ENCODE measurements around the gene SDF2L1.
"Not testable (repeated sequence)": the region's sequence is repeated elsewhere in the genome, so short reads cannot be mapped to it uniquely, and the experiment has no call there.

Gene SDF2L1

GRCh38 chr22:21634844-21635243, 7.3 kb upstream of the SDF2L1 start:
- no peak for TF ChIP-seq CTCF (IDR thresholded peaks at IDR 0.05)
- Histone ChIP-seq H3K4me3 (no peak overlapping the region), H3K27ac (no peak overlapping the region)
- no peak for DNase-seq (ENCODE audit: low spot score)

GRCh38 chr22:21635771-21636510, 6.2 kb upstream of the SDF2L1 start:
- no peak overlapping the region for H3K27ac ChIP-seq
- no peak for DNase-seq (ENCODE audit: low spot score)
- TF ChIP-seq CTCF (IDR thresholded peaks at IDR 0.05): no peak
- H3K4me3 ChIP-seq: no peak overlapping the region

GRCh38 chr22:21636629-21637218, 5.4 kb upstream of the SDF2L1 start:
- H3K4me3 ChIP-seq: no peak overlapping the region
- DNase-seq (ENCODE audit: low spot score): no peak
- TF ChIP-seq CTCF (IDR thresholded peaks at IDR 0.05): no peak
- no peak overlapping the region for H3K27ac ChIP-seq

GRCh38 chr22:21637450-21637849, 4.7 kb upstream of the SDF2L1 start:
- H3K4me3 ChIP-seq; H3K27ac ChIP-seq; DNase-seq (ENCODE audit: low spot score): not testable (repeated sequence)

GRCh38 chr22:21639359-21639758, 2.7 kb upstream of the SDF2L1 start:
- Histone ChIP-seq H3K27ac (no peak overlapping the region), H3K4me3 (no peak overlapping the region)
- DNase-seq (ENCODE audit: low spot score): no peak
- TF ChIP-seq CTCF (IDR thresholded peaks at IDR 0.05): no peak

GRCh38 chr22:21640810-21641209, 1.3 kb upstream of the SDF2L1 start:
- TF ChIP-seq CTCF (IDR thresholded peaks at IDR 0.05): no peak
- H3K4me3 ChIP-seq: no peak overlapping the region
- no peak overlapping the region for H3K27ac ChIP-seq
- DNase-seq (ENCODE audit: low spot score): no peak

GRCh38 chr22:21641417-21641788, 699 bp upstream of the SDF2L1 start:
- peak overlapping the region; percentile 74 for H3K4me3 ChIP-seq
- H3K27ac ChIP-seq: peak overlapping the region in 1 of 2 donors; percentile 66

More at GRCh38 chr22:21641417-21641788, 699 bp upstream of the SDF2L1 start:
- TF ChIP-seq CTCF (IDR thresholded peaks at IDR 0.05): no peak
- DNase-seq (ENCODE audit: low spot score): no peak

Data from coronary artery (tissue), 2 donors.